H9 (cell line): ENCODE data around the gene IL1RAPL1. TPM values are rescaled to one million over a fixed set of nuclear protein-coding genes. Genes with fewer than 3 reads are reported as not detected.

ENCODE experiments used
- DNase-seq: peaks from one replicate; pipeline ENCODE4 v3.0.0-alpha.2; 2017
- H2AFZ ChIP-seq: one replicate; pipeline ENCODE4 v1.6.1; 2013; ENCODE audit warnings: mild to moderate bottlenecking, low read length, control low read depth, moderate library complexity
- H2AK5ac ChIP-seq: 2 replicates; pipeline ENCODE4 v1.6.1; 2013; ENCODE audit warnings: low read length, control low read depth, mixed read lengths; ENCODE audit not compliant: insufficient read length
- H2BK120ac ChIP-seq: one replicate; pipeline ENCODE4 v1.6.1; 2013; ENCODE audit warnings: low read depth, mild to moderate bottlenecking, low read length, control low read depth, inconsistent platforms; ENCODE audit not compliant: poor library complexity, severe bottlenecking
- H2BK12ac ChIP-seq: 2 replicates; pipeline ENCODE4 v1.6.1; 2013; ENCODE audit warnings: low read length, control low read depth, mixed read lengths, low read depth; ENCODE audit not compliant: insufficient read length
- H2BK15ac ChIP-seq: 2 replicates; pipeline ENCODE4 v1.6.1; 2013; ENCODE audit warnings: low read depth, low read length, control low read depth
- H2BK20ac ChIP-seq: one replicate; pipeline ENCODE4 v1.6.1; 2013; ENCODE audit warnings: low read depth, mild to moderate bottlenecking, low read length, control low read depth, inconsistent platforms; ENCODE audit not compliant: poor library complexity, severe bottlenecking
- H2BK5ac ChIP-seq: 2 replicates; pipeline ENCODE4 v1.6.1; 2013; ENCODE audit warnings: low read length, control low read depth, mixed read lengths; ENCODE audit not compliant: insufficient read length
- H3K14ac ChIP-seq: 2 replicates; pipeline ENCODE4 v1.6.1; 2013; ENCODE audit warnings: low read length, control low read depth; ENCODE audit not compliant: insufficient read depth
- H3K18ac ChIP-seq: 2 replicates; pipeline ENCODE4 v1.6.1; 2013; ENCODE audit warnings: low read depth, mild to moderate bottlenecking, mixed read lengths, low read length, control low read depth; ENCODE audit not compliant: insufficient read length
- H3K23ac ChIP-seq: 2 replicates; pipeline ENCODE4 v1.6.1; 2013; ENCODE audit warnings: low read length, control low read depth, mixed read lengths, low read depth; ENCODE audit not compliant: insufficient read length
- H3K23me2 ChIP-seq: 2 replicates; pipeline ENCODE4 v1.6.1; 2013; ENCODE audit warnings: low read depth, mild to moderate bottlenecking, mixed read lengths, low read length, control low read depth; ENCODE audit not compliant: insufficient read length, poor library complexity, severe bottlenecking
- H3K27ac ChIP-seq: 2 replicates; pipeline ENCODE4 v1.5.1; 2013; ENCODE audit warnings: low read length, control low read depth, mixed read lengths, low read depth; ENCODE audit not compliant: insufficient read length
- H3K27me3 ChIP-seq: 2 replicates; pipeline ENCODE4 v1.6.1; 2013; ENCODE audit warnings: low read length, control low read depth, inconsistent platforms; ENCODE audit not compliant: insufficient read depth
- H3K4ac ChIP-seq: 2 replicates; pipeline ENCODE4 v1.6.1; 2013; ENCODE audit warnings: low read depth, mild to moderate bottlenecking, control low read depth, inconsistent platforms, low read length, moderate library complexity
- H3K4me1 ChIP-seq: 2 replicates; pipeline ENCODE4 v1.6.1; 2013; ENCODE audit warnings: low read length, control low read depth, inconsistent platforms; ENCODE audit not compliant: insufficient read depth
- H3K4me2 ChIP-seq: 2 replicates; pipeline ENCODE4 v1.6.1; 2013; ENCODE audit warnings: low read length, control low read depth, mixed read lengths; ENCODE audit not compliant: insufficient read length, insufficient read depth
- H3K56ac ChIP-seq: 2 replicates; pipeline ENCODE4 v1.6.1; 2013; ENCODE audit warnings: low read depth, mild to moderate bottlenecking, mixed read lengths, low read length, control low read depth; ENCODE audit not compliant: insufficient read length
- H3K79me1 ChIP-seq: 2 replicates; pipeline ENCODE4 v1.6.1; 2013; ENCODE audit warnings: low read depth, mild to moderate bottlenecking, moderate library complexity, low read length, control low read depth, inconsistent platforms; ENCODE audit not compliant: insufficient read depth, poor library complexity, severe bottlenecking
- H3K79me2 ChIP-seq: 2 replicates; pipeline ENCODE4 v1.6.1; 2013; ENCODE audit warnings: low read length, control low read depth, inconsistent platforms; ENCODE audit not compliant: insufficient read depth
- H3K9ac ChIP-seq: 2 replicates; pipeline ENCODE4 v1.6.1; 2013; ENCODE audit warnings: low read length, control low read depth, mixed read lengths; ENCODE audit not compliant: insufficient read length; ENCODE audit errors: extremely low read depth
- H3K9me3 ChIP-seq: one replicate; pipeline ENCODE4 v1.6.1; 2013; ENCODE audit warnings: low read depth, low read length, inconsistent platforms; ENCODE audit not compliant: control insufficient read depth
- H3T11ph ChIP-seq: one replicate; pipeline ENCODE4 v1.6.1; 2013; ENCODE audit warnings: mild to moderate bottlenecking, low read length, control low read depth, inconsistent platforms
- H4K20me1 ChIP-seq: one replicate; pipeline ENCODE4 v1.6.1; 2013; ENCODE audit not compliant: control insufficient read depth, insufficient read length, insufficient read depth
- H4K5ac ChIP-seq: 2 replicates; pipeline ENCODE4 v1.6.1; 2013; ENCODE audit warnings: low read depth, mild to moderate bottlenecking, mixed read lengths, low read length, control low read depth; ENCODE audit not compliant: insufficient read length
- H4K8ac ChIP-seq: replicated peaks from 2 replicates; pipeline ENCODE4 v1.6.1; 2013; ENCODE audit warnings: low read length, control low read depth, mixed read lengths, low read depth; ENCODE audit not compliant: insufficient read length
- H4K91ac ChIP-seq: 2 replicates; pipeline ENCODE4 v1.6.1; 2013; ENCODE audit warnings: low read depth, mild to moderate bottlenecking, moderate library complexity, mixed read lengths, low read length, control low read depth; ENCODE audit not compliant: insufficient read length
- H3K27ac Mint-ChIP-seq, 3 experiments: 2 replicates in 2 of 3; 3 replicates in 1 of 3; pipeline ENCODE4 v1.8.0; 2020 to 2021; ENCODE audit warnings: mixed read lengths in 3 of 3, mild to moderate bottlenecking in 1 of 3, moderate library complexity in 1 of 3
- H3K27me3 Mint-ChIP-seq: 2 replicates; pipeline ENCODE4 v1.8.0; 2021; ENCODE audit warnings: low read depth, mild to moderate bottlenecking, moderate library complexity, mixed read lengths
- H3K36me3 Mint-ChIP-seq, 3 experiments: 2 replicates in 2 of 3; 3 replicates in 1 of 3; pipeline ENCODE4 v1.8.0; 2020 to 2021; ENCODE audit warnings: low read depth in 3 of 3, mixed read lengths in 3 of 3; ENCODE audit not compliant: insufficient read depth in 1 of 3
- H3K4me1 Mint-ChIP-seq, 2 experiments: 2 replicates each; pipeline ENCODE4 v1.8.0; 2020; ENCODE audit warnings: mixed read lengths in 2 of 2
- H3K4me3 Mint-ChIP-seq, 2 experiments: 2 replicates in 1 of 2; 3 replicates in 1 of 2; pipeline ENCODE4 v1.8.0; 2020 to 2021; ENCODE audit warnings: mild to moderate bottlenecking in 2 of 2, mixed read lengths in 2 of 2, moderate library complexity in 1 of 2
- H3K9me3 Mint-ChIP-seq, 2 experiments: 2 replicates in 1 of 2; 3 replicates in 1 of 2; pipeline ENCODE4 v1.8.0; 2020; ENCODE audit warnings: mild to moderate bottlenecking in 2 of 2, mixed read lengths in 2 of 2, moderate library complexity in 1 of 2
- CTCF ChIP-seq: fragments of 200-600 bp; sonication (generic); conservative IDR thresholded peaks from 3 replicates; pipeline ENCODE4 v1.8.0; 2021; ENCODE audit warnings: antibody characterized with exemption, mild to moderate bottlenecking
- WGBS: extraction: QIAGEN DNeasy Blood & Tissue Kit; methylation state at CpG from one replicate; pipeline ENCODE4 v1.1.7; 2013; ENCODE audit warnings: missing lambda C conversion rate, low lambda C conversion rate, mixed read lengths; ENCODE audit not compliant: insufficient read length; ENCODE audit errors: extremely low coverage; 5-methylcytosine and 5-hydroxymethylcytosine counted together
- total RNA-seq: library from RNA; stranded (reverse); gene quantifications from 2 replicates; pipeline ENCODE4 v1.2.1, GENCODE V29; 2021

IL1RAPL1 gene
- total RNA-seq, 1 experiment from 2014 or later, result 0.31 TPM

GRCh38 chrX:28610746-28611145 lies 23.5 kb downstream of the IL1RAPL1 start:
- no peak overlapping the region for H3K14ac ChIP-seq
- H3K9ac ChIP-seq, result no peak overlapping the region
- no peak overlapping the region for H3T11ph ChIP-seq
- no peak overlapping the region for H3K27ac Mint-ChIP-seq
- no peak overlapping the region for H2BK120ac ChIP-seq
- no peak overlapping the region for H3K23ac ChIP-seq
- TF ChIP-seq CTCF, result no peak
- no peak overlapping the region for H3K4me3 Mint-ChIP-seq
- no peak overlapping the region for H2BK12ac ChIP-seq
- no peaks in the 10 kb centered on the region for H3K79me2 ChIP-seq
- no peaks in the 10 kb centered on the region for H3K27me3 ChIP-seq
- H3K18ac ChIP-seq, result no peak overlapping the region
- H2BK20ac ChIP-seq, result no peak overlapping the region
- H3K4me1 ChIP-seq, result no peaks in the 10 kb centered on the region
- H2BK5ac ChIP-seq, result no peak overlapping the region
- no peak for DNase-seq
- no peaks in the 10 kb centered on the region for H4K20me1 ChIP-seq
- peaks cover 9% of the 10 kb centered on the region for H3K27me3 Mint-ChIP-seq
- no peak overlapping the region for H2BK15ac ChIP-seq
- H3K9me3 Mint-ChIP-seq, result peaks cover 0 to 41% of the 10 kb centered on the region in 2 experiments; a peak in 3 of 5 replicates
- peaks cover 4% of the 10 kb centered on the region for H3K9me3 ChIP-seq
- no peak overlapping the region for H2AFZ ChIP-seq
- H3K4me2 ChIP-seq, result no peak overlapping the region
- H3K56ac ChIP-seq, result no peak overlapping the region
- WGBS, result no CpG with 5 or more reads among the region's 4 CpGs
- H3K23me2 ChIP-seq, result no peaks in the 10 kb centered on the region
- H4K91ac ChIP-seq, result no peak overlapping the region
- H4K8ac ChIP-seq, result no peak overlapping the region
- H3K36me3 Mint-ChIP-seq, result no peaks in the 10 kb centered on the region
- H3K27ac ChIP-seq, result no peak overlapping the region
- H2AK5ac ChIP-seq, result no peak overlapping the region
- H3K4me1 Mint-ChIP-seq, result peaks cover 0 to 3% of the 10 kb centered on the region in 2 experiments; a peak in 1 of 4 replicates
- no peaks in the 10 kb centered on the region for H3K79me1 ChIP-seq
- no peak overlapping the region for H3K4ac ChIP-seq
- H4K5ac ChIP-seq, result no peak overlapping the region
